ENCODE results near the gene TYROBP.
"Not testable (repeated sequence)": the region's sequence is repeated elsewhere in the genome, so short reads cannot be mapped to it uniquely, and the experiment has no call there.

The TYROBP gene

GRCh38 chr19:35931874-35932202 is 23.7 kb upstream of the TYROBP start:
- no peak for DNase-seq (ENCODE audit: low spot score)

- DNase-seq (ENCODE audit: low spot score) = peak; percentile 99
Observed at GRCh38 chr19:35931161-35931873, 23.2 kb upstream of the TYROBP start.

GRCh38 chr19:35929876-35930275 is 21.8 kb upstream of the TYROBP start:
- DNase-seq (ENCODE audit: low spot score) = no peak

DNA sequence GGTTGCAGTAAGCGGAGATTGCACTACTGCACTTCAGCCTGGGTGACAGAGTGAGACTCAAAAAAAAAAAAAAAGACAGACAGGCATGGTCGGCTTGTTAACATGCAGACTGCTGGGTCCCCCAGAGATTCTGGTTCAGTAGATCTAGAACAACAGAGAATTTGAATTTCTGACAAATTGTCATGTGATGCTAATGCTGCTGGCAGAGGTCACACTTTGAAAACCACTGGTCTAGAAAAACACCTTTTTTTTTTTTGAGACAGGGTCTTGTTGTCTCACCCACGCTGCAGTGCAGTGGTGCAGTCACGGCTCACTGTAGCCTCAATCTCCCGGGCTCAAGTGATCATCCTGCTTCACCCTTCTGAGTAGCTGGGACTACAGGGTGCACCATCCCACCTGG is 20.4 kb upstream of the TYROBP start:
- no peak for DNase-seq (ENCODE audit: low spot score)

DNA sequence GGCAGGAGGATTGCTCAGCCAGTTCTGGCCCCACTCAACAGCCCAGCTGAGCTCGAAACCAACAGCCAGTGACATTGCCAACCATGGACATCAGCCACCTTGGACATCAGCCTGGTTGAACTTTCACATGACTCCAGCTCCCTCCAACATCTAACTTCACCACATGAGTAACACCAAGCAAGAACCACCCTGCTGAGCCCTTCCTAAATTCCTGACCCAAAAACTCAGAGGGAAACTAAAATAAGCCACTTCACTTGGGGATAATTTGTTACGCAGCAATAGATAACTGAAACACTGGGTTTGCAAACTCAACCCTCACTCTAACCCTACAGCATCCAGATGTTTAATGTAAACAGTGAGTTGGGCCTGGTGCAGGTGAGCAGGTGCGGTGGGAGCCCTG is 17.4 kb upstream of the TYROBP start:
- DNase-seq (ENCODE audit: low spot score) = no peak

DNA sequence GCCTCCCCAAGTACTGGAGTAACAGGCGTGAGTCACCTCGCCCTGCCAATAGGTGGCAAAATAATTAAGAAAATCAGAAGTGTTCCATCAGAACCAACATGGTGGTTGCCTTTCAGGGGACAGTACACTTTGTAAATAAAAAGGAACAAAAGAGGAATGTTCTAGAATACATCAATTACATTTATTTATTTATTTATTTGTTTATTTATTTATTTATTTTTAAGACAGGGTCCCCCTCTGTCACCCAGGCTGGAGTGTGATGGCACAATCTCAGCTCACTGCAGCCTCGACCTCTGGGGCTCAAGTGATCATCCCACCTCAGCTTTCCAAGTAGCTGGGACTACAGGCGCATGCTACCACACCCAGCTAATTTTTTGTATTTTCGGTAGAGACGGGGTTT is 12.9 kb upstream of the TYROBP start:
- DNase-seq (ENCODE audit: low spot score) = no peak

GRCh38 chr19:35919306-35919705 is 11.2 kb upstream of the TYROBP start:
- DNase-seq (ENCODE audit: low spot score) = no peak

DNA sequence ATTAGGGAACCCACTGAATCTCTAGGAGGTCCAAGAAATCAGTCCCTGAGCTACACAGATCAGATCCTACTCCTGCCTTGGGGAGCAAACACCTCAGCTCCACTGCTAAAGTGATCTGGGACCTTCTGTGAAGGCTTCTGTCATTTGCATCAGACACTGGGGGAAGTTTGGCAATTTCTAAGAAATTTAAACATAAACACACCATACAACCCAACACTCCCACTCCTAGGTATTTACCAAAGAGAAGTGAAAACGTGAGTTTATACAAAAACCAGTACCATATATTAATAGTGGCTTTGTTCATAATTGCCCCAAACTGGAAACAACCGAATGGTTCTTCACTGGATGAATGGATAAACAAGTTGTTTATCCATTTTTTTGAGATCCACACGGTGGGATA is 7.3 kb upstream of the TYROBP start:
- DNase-seq (ENCODE audit: low spot score) = no peak

- no peak for DNase-seq (ENCODE audit: low spot score)
Observed at GRCh38 chr19:35913589-35913988, 5.5 kb upstream of the TYROBP start.

DNA sequence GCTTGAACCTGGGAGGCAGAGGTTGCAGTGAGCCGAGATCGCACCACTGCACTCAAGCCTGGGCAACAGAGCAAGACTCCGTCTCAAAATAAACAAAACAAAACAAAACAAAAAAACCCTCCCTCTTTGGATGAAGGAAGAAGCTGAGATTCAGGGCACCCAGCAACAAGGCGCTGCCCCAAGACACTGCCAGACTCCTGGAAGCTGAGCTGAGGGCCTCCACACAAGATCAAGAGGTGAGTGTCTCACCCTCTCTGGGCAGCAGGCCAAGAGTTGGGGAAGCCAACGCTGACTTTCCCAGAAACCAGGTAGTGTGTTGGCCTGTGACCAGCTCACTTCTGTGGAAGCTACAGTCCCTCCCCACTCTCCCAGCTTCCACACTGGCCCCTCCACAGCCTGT is 3.7 kb upstream of the TYROBP start:
- DNase-seq (ENCODE audit: low spot score) = no peak

DNA sequence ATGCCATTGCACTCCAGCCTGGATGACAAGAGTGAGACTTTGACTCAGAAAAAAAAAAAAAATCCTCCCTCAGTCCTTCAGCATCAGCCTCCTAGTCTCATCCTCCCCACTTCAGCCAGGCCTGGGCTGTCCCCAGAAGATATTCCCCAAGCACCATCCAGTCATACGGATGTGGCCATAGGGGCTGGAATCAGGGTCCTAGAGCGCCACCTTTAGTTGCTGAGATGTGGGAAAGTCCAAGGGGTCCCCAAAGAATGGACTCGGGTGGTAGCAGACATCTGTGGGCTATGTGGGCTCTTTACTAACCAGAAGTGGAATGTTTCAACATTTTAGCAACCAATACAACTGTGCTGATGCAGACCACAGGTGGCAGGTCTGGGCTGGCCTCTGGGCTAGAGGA is 3.1 kb upstream of the TYROBP start:
- no peak for DNase-seq (ENCODE audit: low spot score)

DNA sequence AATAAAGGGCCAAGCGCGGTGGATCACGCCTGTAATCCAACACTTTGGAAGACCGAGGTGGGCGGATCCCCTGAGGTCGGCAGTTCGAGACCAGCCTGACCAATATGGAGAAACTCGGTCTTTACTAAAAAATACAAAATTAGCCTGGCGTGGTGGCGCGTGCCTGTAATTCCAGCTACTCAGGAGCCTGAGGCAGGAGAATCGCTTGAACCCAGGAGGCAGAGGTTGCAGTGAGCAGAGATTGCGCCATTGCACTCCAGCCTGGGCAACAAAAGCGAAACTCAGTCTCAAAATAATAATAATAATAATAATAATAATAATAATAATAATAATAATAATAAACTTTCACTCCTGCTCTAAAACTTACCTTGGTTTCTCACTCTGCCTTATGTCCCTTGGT is 2.3 kb upstream of the TYROBP start:
- DNase-seq (ENCODE audit: low spot score) = not testable (repeated sequence)

- no peak for DNase-seq (ENCODE audit: low spot score)
Observed at GRCh38 chr19:35909684-35910035, 1.6 kb upstream of the TYROBP start.

GRCh38 chr19:35908973-35909683 is 1.0 kb upstream of the TYROBP start:
- DNase-seq (ENCODE audit: low spot score) = no peak

GRCh38 chr19:35907377-35907745 is 734 bp downstream of the TYROBP start:
- DNase-seq (ENCODE audit: low spot score) = no peak

- DNase-seq (ENCODE audit: low spot score) = no peak
Observed at GRCh38 chr19:35905178-35905727, 2.8 kb downstream of the TYROBP start.

DNA sequence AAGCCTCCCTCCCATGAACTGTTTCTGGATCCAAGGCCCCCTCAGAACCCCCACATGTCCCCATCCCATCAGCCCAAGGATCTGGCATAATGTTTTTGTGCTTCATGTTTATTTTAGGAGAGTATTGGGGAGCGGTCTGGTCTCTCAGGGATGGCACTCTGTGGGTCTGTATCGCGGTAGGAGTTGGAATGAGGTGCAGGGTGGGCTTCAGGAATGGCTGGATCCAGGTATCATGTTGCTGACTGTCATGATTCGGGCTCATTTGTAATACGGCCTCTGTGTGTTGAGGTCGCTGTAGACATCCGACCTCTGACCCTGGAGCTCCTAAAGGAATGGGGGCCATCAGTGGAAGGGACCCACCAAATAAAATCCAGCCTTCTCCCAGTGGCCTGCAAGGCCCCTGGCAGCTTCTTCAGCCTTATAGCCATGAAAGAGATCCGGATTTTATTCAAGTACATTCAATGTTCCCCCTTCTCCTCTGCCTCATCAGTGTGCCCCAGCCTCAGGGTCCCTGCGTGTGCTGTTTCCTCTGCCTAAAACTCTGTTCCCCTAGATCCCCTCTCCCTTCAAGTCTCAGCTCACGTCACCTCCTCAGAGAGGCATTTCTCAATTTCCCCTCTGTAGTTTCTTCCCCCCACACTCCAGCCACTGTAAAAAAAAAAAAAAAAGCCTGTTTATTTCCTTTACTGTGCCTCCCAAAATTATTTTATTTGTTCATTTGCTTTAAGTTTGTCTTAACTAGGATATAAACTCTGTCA is 3.6 kb downstream of the TYROBP start:
- no peak for DNase-seq (ENCODE audit: low spot score)

DNA sequence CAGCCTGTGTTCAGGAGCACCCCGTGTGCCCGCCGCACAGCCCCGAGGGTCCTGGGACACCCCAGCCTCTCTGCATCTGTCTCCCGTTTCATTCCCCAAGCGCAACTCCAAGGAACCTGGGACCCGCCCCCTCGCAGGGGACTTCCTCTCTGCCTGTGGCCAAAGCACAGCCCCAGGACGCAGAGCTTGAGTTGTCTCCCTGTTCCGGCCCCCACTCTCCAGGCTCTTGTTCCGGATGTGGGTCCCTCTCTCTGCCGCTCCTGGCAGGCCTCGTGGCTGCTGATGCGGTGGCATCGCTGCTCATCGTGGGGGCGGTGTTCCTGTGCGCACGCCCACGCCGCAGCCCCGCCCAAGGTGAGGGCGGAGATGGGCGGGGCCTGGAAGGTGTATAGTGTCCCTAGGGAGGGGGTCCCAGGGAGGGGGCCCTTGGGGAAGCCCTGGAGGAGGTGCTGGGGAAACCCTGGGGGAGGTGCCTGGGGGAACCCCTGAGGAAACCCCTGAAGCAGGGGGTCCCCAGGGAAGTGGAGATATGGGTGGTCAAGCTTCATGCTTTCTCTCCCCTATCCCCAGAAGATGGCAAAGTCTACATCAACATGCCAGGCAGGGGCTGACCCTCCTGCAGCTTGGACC is 4.4 kb downstream of the TYROBP start:
- peak; percentile 71 for DNase-seq (ENCODE audit: low spot score)

DNA sequence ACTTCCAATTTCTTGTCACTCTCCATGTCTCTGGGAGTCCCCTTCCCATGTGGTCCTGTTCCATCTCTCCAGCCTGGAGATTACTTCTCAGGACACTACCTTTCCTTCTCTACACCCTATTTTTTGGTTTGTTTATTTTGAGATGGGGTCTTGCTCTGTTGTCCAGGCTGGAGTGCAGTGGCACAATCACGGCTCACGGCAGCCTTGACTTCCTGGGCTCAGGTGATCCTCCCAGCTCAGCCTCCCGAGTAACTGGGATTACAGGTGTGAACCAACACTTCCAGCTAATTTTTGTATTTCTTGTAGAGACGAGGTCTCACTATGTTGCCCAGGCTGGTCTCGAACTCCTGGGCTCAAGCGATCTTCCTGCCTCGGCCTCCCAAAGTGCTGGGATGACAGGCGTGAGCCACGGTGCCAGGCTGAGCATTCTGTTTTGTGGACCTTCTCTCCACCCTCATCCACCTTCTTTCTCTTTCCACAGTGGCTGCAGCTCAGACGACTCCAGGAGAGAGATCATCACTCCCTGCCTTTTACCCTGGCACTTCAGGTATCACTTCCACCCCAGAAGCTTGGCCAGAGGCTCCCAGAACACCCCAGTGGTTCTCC is 5.1 kb downstream of the TYROBP start:
- DNase-seq (ENCODE audit: low spot score) = no peak

DNA sequence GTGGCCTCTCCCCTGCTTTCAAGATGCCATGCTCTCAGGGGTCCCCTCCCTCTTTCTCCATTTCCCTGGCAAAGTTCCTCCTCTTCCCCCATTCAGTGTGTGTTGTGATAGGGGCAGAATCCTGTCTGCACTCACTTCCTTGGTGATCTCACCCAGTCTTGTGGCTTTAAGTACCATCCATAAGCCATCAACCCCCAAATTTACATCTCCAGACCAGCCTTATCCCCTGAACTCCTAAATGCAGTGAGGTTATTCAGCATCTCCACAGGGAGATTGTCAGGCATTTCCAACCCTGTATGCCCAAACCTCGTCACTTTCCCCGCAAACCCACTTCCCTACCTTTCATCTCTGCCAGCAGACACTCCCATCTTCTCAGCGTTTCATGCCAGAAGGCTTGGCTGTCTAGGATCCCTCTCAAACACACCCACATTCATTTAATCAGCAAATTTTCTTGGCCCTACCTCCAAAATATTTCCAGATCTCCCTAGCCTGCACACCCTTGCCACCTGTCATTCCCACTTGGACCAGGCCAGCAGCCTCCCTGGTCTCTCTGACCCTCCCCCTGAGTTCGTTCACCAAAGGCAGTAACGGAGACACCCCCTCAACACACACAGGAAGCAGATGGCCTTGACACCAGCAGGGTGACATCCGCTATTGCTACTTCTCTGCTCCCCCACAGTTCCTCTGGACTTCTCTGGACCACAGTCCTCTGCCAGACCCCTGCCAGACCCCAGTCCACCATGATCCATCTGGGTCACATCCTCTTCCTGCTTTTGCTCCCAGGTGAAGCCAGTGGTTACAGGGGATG is 6.0 kb downstream of the TYROBP start, which contains the start of gene HCST:
Gene HCST, plus strand, starts transcription at position 676 of the 808 bp plus-strand sequence. Its CDS starts 65 bp downstream, at position 741.
- no peak for DNase-seq (ENCODE audit: low spot score)

DNA sequence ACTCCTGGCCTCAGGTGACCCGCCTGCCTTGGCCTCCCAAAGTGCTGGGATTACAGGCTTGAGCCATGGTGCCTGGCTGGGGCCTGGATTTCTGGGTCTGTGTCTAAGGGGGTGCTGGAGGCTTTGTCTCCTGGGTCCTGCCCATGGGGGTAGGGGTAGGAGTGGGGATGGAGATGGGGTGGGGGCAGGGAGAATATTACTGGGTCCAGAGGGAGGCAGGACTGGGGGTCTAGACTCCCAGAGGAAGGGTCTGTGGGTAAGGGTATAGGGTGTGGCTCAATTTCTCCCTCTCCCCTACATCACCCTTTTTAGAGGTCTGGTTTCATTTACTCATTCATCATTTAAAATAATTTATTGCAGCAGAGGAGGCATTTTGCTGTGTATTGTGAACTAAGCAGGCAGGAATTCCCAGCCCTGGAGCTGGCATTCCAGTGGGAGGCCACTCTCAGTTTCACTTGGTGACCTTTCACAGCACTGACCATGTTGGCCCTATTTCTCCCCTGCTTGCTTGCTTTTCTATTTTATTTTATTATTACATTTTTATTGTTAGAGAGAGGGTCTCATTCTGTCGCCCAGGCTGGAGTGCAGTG is 6.9 kb downstream of the TYROBP start:
- DNase-seq (ENCODE audit: low spot score) = no peak
